Measurements from ENCODE around the gene ATP2C2. TPM values are rescaled to one million over a fixed set of nuclear protein-coding genes. Genes with fewer than 3 reads are reported as not detected.

Gene ATP2C2
- total RNA-seq, 4 donors from 2014 or later: 0.86 TPM; not detected in 3

DNA sequence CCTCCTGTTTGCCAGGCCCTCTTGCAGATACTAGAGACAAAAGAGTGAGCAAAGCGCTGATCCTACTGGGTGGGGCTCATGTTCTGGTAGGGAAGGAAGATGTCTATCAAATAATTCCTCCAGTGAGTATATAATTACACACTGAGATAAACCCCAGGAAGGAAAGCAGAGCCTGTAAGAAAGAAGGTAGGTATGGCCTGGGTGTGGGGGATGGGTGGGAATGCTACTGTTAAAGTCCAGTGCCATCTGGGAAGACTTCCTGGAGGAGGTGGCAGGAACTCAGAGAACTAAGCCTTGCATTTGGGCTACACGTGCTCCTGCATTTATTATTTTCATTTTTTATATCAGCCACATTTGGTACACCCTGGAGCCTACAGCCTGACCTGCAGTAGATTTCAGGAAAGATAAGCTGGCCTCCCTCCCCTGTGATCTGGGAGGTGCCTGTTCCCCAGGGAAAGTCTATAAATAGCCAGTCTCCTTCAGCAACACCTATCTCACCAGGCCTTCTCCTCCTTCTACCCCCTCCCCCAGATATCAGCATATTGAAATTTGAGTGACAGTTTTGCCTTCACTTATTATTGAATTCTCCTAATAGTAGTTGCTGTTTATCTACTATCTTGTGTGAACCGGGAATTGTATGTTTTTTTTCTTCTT, 11.5 kb downstream of the ATP2C2 start:
- Histone ChIP-seq H3K9me3 (peaks cover 0 to 10% (median 5%) of the 10 kb centered on the region in 4 donors), H3K36me3 (no peaks in the 10 kb centered on the region), H3K27ac (replicated peaks in 1 of 4) (no peak overlapping the region), H3K27me3 (peaks cover 0 to 27% (median 0%) of the 10 kb centered on the region in 4 donors), H3K4me1 (no peaks in the 10 kb centered on the region), H3K4me3 (no peak overlapping the region)
- 44% methylated on average over 3 of the region's 3 CpGs for WGBS
- no peak for DNase-seq (ENCODE audit: extremely low spot score)
- intact Hi-C loops (cut with DNase I): no loop called here
- no peak for TF ChIP-seq EP300 (IDR thresholded peaks at IDR 0.05)
- no peak for TF ChIP-seq POLR2AphosphoS5 (IDR thresholded peaks at IDR 0.05)
- TF ChIP-seq, protein P1, sequence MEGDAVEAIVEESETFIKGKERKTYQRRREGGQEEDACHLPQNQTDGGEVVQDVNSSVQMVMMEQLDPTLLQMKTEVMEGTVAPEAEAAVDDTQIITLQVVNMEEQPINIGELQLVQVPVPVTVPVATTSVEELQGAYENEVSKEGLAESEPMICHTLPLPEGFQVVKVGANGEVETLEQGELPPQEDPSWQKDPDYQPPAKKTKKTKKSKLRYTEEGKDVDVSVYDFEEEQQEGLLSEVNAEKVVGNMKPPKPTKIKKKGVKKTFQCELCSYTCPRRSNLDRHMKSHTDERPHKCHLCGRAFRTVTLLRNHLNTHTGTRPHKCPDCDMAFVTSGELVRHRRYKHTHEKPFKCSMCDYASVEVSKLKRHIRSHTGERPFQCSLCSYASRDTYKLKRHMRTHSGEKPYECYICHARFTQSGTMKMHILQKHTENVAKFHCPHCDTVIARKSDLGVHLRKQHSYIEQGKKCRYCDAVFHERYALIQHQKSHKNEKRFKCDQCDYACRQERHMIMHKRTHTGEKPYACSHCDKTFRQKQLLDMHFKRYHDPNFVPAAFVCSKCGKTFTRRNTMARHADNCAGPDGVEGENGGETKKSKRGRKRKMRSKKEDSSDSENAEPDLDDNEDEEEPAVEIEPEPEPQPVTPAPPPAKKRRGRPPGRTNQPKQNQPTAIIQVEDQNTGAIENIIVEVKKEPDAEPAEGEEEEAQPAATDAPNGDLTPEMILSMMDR (IDR thresholded peaks at IDR 0.05): no peak

DNA sequence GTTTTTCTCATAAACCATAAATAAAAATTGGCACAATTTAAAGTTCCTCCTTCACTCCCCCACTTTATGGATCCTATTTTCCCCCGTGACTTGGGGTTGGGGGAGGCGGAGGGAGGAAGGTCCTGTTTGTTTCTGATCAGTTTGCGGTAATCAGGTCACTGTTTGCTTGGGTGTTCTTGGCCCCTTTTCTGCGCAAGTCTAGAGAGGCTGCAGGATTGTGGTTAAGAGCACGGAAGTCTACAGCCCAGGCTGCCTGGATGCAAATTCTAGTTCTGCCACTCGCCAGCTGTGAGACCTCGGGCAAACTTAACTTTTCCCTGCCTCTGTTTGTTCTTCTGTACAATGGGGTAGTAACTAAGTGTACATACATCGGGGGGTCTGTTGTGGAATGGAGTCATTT, 12.1 kb downstream of the ATP2C2 start:
- Histone ChIP-seq H3K36me3 (no peaks in the 10 kb centered on the region), H3K4me3 (no peak overlapping the region), H3K27me3 (peaks cover 0 to 27% (median 0%) of the 10 kb centered on the region in 4 donors), H3K9me3 (peaks cover 0 to 14% (median 5%) of the 10 kb centered on the region in 4 donors), H3K27ac (replicated peaks in 1 of 4) (no peak overlapping the region), H3K4me1 (no peaks in the 10 kb centered on the region)
- TF ChIP-seq EP300 (IDR thresholded peaks at IDR 0.05) (no peak), POLR2A (IDR thresholded peaks at IDR 0.05; ENCODE audit: low read depth) (no peak), POLR2AphosphoS5 (IDR thresholded peaks at IDR 0.05) (no peak)
- TF ChIP-seq, protein P1 (IDR thresholded peaks at IDR 0.05): no peak
- no peak for DNase-seq (ENCODE audit: extremely low spot score)
- intact Hi-C loops (cut with DNase I): no loop called here
- WGBS: 68% methylated on average over 8 of the region's 8 CpGs

DNA sequence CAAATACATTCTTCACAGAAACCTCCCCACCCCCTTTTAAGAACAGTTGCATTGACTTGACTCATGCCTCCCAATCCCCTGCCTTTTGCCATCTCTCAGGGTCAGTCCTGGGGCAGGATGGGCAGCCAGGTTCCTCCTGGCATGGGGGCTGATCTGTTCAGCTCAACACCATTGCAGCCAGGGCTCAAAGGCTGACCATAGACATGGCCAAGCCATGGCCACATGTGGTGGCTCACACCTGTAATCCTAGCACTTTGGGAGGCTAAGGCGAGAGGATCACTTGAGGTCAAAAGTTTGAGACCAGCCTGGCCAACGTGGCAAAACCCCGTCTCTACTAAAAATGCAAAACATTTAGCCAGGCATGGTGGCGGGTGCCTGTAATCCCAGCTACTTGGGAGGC, 14.1 kb downstream of the ATP2C2 start:
- TF ChIP-seq, protein P1 (IDR thresholded peaks at IDR 0.05): no peak
- no peak for TF ChIP-seq EP300 (IDR thresholded peaks at IDR 0.05)
- TF ChIP-seq POLR2A (IDR thresholded peaks at IDR 0.05; ENCODE audit: low read depth): no peak
- TF ChIP-seq POLR2AphosphoS5 (IDR thresholded peaks at IDR 0.05): no peak
- DNase-seq (ENCODE audit: extremely low spot score): no peak
- WGBS: 98% methylated on average over 4 of the region's 4 CpGs
- H3K4me1 ChIP-seq: no peaks in the 10 kb centered on the region
- H3K4me3 ChIP-seq: no peak overlapping the region
- no peaks in the 10 kb centered on the region for H3K36me3 ChIP-seq
- no peak overlapping the region for H3K27ac ChIP-seq (replicated peaks in 1 of 4)
- H3K9me3 ChIP-seq: peaks cover 0 to 17% (median 5%) of the 10 kb centered on the region in 4 donors
- H3K27me3 ChIP-seq: peaks cover 0 to 13% (median 0%) of the 10 kb centered on the region in 4 donors
- intact Hi-C loops (cut with DNase I): no loop called here

DNA sequence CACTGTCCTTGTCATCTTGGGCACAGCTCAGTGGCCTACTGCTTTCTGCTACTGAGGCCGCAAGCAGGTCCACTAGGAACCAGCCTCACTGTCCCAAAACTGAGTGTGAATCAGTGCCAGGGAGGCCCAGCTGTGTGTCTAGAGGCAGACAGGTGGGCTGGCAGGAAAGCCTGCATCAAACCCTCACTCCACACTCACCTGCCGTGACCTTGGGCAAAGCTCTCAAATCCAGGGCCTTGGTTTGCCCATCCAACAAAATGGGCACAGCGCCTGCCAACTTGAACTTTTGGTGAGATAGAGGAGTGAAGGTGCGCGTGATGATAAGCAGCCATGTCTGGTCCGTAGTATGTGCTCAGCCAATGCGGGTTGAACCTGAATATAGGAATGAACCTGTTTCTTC, 14.8 kb downstream of the ATP2C2 start:
- intact Hi-C loops (cut with DNase I): no loop called here
- Histone ChIP-seq H3K4me3 (no peak overlapping the region), H3K36me3 (no peaks in the 10 kb centered on the region), H3K27me3 (peaks cover 0 to 6% (median 0%) of the 10 kb centered on the region in 4 donors), H3K4me1 (no peaks in the 10 kb centered on the region), H3K27ac (replicated peaks in 1 of 4) (no peak overlapping the region), H3K9me3 (peaks cover 0 to 17% (median 5%) of the 10 kb centered on the region in 4 donors)
- WGBS: 97% methylated on average over 7 of the region's 7 CpGs
- TF ChIP-seq POLR2AphosphoS5 (IDR thresholded peaks at IDR 0.05) (no peak), EP300 (IDR thresholded peaks at IDR 0.05) (no peak), POLR2A (IDR thresholded peaks at IDR 0.05; ENCODE audit: low read depth) (no peak)
- TF ChIP-seq, protein P1 (IDR thresholded peaks at IDR 0.05): no peak
- DNase-seq (ENCODE audit: extremely low spot score): no peak

DNA sequence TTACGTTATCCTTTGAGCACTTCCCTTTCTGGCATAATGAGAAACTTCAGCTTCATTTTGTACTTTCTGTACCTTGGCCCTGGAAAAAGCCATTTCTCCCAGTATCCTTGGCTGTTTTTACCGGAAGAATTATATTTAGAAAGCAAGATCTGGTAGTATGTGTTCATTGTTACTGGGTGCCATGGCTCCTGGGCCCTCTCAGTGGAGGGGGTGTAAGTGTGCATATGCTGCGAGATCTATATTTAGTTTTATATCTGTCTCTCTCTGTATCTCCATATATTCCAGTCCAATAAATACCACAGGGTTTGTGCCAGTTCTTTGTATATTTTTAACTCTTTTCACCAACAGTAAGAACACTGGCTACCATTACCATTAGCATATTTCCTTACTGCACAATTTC, 17.7 kb downstream of the ATP2C2 start:
- no peaks in the 10 kb centered on the region for H3K27me3 ChIP-seq
- DNase-seq (ENCODE audit: extremely low spot score): no peak
- H3K4me1 ChIP-seq: no peaks in the 10 kb centered on the region
- no peak for TF ChIP-seq POLR2A (IDR thresholded peaks at IDR 0.05; ENCODE audit: low read depth)
- TF ChIP-seq, protein P1 (IDR thresholded peaks at IDR 0.05): no peak
- TF ChIP-seq EP300 (IDR thresholded peaks at IDR 0.05): no peak
- TF ChIP-seq POLR2AphosphoS5 (IDR thresholded peaks at IDR 0.05): no peak
- no peak overlapping the region for H3K4me3 ChIP-seq
- intact Hi-C loops (cut with DNase I): no loop called here
- H3K27ac ChIP-seq (replicated peaks in 1 of 4): no peak overlapping the region
- 76% methylated on average over 3 of the region's 3 CpGs for WGBS
- no peaks in the 10 kb centered on the region for H3K36me3 ChIP-seq
- H3K9me3 ChIP-seq: peaks cover 0 to 17% (median 5%) of the 10 kb centered on the region in 4 donors
